ENCODE results near the gene TEDC1.

The TEDC1 gene

GRCh38 chr14:105495990-105496830 is 5.2 kb downstream of the TEDC1 start:
- no peak for DNase-seq (ENCODE audit: low read depth in 2 of 2)

DNA sequence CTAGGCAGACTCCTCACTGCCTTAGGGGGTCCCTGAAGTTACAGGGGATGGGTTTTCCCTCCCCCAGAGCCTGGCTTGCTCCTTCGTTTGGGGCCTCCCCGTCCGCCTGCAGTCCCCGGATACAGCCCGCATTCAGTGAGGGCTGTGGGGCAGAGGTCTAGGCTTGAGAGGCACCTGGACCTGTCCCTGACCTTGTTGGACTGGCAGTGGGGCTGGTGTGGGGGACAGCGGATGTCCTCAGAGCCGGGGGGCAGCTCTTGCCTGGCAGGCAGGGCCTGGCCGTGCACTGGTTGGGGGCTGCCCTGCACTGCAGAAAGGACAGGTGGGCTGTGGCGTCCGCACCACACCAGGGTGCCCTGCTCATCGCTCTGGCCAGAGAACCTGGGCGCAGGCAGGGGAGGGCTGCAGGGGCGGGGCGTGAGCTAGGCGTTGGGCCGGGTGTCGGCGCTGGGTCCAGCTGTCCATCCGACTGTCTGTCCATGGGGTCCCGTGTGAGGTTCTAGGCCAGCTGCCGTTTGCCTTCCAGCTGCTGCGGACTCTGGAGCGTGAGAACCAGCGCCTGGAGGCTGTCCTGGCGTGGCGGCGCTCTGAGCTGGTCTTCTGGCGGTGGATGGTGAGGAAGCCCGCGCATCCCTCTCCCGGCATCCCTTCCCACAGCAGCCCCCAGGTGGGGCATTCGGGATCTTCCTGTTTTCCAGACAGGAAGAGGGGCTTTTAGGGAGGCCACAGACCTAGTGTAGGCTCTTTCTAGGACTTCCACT is 6.0 kb downstream of the TEDC1 start:
- no peak for DNase-seq (ENCODE audit: low read depth in 2 of 2)

DNA sequence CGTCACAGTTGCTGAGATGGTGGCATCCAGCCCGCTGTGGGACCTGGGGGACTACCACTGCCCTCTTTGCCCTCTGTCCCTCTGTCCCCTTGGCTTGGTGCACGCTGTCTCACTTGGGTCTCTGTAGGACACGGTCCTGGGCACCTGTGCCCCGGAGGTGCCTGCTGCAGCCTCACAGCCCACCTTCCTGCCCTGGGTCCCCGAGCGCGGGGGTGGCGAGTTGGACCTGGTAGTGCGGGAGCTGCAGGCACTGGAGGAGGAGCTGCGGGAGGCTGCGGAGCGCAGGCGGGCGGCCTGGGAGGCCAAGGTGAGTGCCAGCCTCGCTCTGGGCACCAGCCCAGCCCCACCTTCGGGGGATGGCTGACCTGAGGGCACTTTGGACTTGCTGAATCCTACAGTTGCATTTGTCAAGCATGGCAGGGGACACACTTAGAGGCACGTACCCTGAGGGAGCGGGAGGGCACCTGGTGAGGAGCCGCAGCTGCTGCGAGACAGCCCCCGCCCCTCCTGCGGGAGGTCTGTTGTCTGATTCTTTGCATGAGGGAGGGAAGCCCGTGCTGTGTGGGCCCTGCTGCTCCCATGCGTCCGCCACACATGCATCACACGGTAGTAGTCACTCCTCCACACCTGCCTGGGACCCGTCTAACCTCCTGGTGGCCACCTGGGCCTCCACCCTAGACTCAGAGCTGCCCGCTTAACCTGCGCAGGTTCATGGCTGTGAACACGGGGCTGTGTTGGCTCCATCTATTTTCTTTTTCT is 6.8 kb downstream of the TEDC1 start:
- no peak for DNase-seq (ENCODE audit: low read depth in 2 of 2)

DNA sequence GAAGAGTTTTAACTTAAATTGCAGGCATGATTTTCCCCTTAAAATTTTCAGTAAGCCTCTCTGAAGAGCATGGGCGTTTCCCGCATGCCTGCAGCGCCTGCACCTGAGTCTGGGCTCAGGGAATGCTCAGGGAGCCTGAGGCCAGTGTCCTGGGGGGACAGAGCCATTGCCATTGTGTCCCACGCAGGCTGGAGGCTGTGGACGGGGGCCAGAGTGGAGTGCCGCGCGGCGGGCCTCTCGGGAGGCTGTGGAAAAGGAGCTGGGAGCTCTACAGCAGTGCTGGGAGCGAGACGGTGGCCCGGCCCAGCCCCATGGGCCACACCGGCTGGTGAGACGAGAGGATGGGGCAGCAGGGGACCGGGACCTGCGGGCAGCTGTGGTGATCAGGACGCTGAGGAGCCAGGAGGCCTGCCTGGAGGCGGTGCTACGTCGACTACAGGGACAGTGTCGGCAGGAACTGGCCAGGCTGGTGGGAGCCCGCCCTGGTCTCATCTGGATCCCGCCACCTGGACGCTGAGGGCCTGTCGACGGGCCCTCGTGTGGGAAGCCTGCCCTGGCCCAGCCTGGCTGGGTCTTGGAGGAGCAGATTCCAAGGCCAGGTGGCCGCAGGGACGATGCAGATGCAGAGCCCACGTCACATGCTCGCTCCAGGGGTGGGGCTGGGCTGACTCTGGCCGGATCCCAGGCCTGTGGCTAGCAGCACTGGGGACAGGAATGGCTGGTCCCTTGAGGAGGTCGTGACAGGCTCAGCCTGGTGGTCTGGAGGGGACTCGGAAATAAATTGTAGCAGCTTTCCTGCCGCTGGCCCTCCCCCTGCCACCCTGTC is 7.6 kb downstream of the TEDC1 start:
- DNase-seq (ENCODE audit: low read depth in 2 of 2), result no peak

GRCh38 chr14:105499256-105500035 is 8.4 kb downstream of the TEDC1 start:
- DNase-seq (ENCODE audit: low read depth in 2 of 2), result no peak

DNA sequence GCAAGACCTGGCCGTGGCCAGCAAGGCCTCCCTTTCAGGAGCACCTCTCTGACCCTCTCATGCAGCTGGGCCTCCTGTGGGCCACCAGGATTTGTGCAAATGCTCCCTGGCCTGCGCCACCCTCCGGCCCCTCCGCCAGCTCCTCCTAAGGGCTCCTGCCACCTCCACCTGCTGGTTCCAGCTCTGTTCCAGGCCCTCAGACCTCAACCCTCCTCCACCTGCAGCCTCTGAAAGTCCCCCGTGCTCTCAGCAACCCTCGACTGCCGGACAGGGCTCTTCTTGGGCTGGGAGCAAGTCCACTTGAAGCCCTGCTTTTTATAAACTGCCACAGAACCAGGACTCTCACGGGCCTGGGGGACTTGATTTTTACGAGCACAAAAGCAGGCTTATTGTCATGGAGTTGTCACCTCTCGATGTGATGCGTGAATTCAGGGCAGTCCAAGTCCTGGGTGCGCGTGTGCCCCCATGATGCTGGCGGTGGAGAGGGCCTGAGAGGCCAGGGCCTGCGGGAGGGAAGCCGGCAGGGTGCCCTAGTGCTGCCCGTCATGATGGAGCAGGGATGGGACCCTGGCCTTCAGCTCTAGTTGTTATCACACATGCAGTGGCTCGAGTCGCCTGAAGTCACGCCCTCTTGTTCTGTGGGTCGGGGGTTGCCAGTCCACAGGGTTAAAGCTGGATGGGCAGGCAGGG is 9.1 kb downstream of the TEDC1 start:
- DNase-seq (ENCODE audit: low read depth in 2 of 2), result no peak

- no peak for DNase-seq (ENCODE audit: low read depth in 2 of 2)
Measured at GRCh38 chr14:105500726-105501101, 9.7 kb downstream of the TEDC1 start.

DNA sequence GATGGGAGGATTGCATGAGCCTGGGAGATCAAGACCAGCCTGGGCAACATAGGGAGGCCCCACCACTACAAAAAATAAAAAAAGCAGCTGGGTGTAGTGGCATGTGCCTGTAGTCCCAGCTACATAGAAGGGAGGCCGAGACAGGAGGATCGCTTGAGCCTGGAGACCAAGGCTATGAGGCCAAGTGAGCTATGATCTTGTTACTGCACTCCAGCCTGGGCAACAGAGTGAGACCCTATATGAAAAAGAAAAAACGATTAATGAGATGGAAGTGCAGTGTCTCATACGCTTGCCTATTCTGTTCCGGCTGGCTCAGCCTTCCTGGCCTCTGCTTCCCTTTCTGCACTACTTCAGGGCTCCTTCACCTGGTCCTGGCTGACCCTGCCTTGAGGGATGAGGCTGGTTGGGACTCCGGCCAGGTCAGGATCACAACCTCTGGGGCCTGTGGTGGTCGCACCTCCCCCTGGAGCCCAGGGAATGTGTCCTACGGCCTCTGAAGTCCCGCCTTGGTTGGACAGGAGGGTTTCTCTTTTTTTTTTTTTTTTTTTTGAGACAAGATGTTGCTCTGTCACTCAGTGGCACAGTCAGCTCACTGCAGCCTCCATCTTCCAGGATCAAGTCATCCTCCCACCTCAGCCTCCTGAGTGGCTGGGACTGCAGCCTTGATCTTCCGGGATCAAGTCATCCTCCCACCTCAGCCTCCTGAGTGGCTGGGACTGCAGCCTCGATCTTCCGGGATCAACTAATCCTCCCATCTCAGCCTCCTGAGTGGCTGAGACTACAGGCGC is 10.7 kb downstream of the TEDC1 start:
- no peak for DNase-seq (ENCODE audit: low read depth in 2 of 2)

- no peak for DNase-seq (ENCODE audit: low read depth in 2 of 2)
Measured at GRCh38 chr14:105502446-105503295, 11.6 kb downstream of the TEDC1 start.

GRCh38 chr14:105503296-105503640 is 12.2 kb downstream of the TEDC1 start:
- DNase-seq (ENCODE audit: low read depth in 2 of 2), result no peak

- DNase-seq (ENCODE audit: low read depth in 2 of 2), result no peak
Measured at GRCh38 chr14:105503935-105504692, 13.1 kb downstream of the TEDC1 start.

DNA sequence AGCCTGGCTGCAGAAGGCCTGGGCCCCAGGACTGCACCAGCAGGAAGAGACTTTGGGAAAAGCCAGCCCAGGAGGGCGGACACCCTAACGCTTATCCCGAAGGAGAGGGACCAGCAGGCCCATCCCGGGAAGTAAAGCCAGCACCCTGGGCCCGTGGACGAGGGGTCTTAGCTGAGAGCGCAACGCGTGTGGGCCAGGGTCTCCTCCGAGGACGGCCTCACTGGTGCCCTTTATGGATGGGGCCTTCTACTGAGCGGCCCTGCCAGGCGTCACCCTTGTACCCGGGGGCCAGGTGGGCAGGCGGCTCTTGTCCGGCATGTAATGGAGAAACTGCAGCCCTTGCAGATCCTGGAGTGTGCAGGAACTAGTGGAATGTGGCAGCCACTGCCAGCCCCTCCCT is 14.1 kb downstream of the TEDC1 start:
- DNase-seq (ENCODE audit: low read depth in 2 of 2), result no peak

GRCh38 chr14:105507247-105507646 is 16.2 kb downstream of the TEDC1 start:
- DNase-seq (ENCODE audit: low read depth in 2 of 2), result no peak

GRCh38 chr14:105508069-105508468 is 17.0 kb downstream of the TEDC1 start:
- no peak for DNase-seq (ENCODE audit: low read depth in 2 of 2)

- DNase-seq (ENCODE audit: low read depth in 2 of 2), result no peak
Measured at GRCh38 chr14:105508601-105509000, 17.6 kb downstream of the TEDC1 start.

GRCh38 chr14:105517096-105517495 is 26.1 kb downstream of the TEDC1 start:
- no peak for DNase-seq (ENCODE audit: low read depth in 2 of 2)

DNA sequence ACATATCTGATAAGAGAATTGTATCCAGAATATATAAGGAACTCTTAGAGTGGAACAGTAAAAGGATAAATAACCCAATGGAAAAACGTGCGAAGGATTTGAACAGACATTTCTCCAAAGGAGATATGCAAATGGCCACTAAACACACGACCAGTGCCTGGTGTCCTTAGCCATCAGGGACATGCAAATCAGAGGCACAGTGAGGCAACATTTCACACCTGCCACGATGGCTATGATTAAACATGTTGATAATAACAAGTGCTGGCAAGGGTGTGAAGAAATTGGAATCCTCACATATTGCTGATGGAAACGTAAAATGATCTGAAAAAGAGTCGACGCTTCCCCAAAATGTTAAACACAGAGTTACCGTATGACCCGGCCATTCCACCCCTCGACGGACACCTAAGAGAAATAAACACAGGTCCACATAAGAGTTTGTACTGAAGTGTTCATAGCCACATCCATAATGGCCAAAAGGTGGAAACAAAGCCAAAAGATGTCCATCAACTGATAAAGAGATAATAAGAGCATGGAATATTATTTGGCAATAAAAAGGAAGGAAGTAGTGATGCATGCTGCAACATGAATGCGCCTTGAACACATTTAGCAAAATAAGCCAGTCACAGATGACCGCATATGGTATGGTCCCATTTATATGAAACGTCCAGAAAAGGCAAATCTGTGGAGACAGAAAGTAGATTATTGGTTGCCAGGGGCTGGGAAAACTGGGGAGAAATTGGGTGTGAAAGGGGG is 29.1 kb downstream of the TEDC1 start:
- no peak for DNase-seq (ENCODE audit: low read depth in 2 of 2)

Data from stimulated activated CD4-positive, alpha-beta T cell treated with anti-CD3 and anti-CD28 coated beads, Interleukin-4, amount 100 ng/mL, for 48 hours (primary cell).